GM12891 (cell line): ENCODE data around the gene GNRH2.

Experiments
- PAX5 ChIP-seq: IDR thresholded peaks from 2 replicates; pipeline ENCODE4 v1.6.1; 2011; ENCODE audit warnings: low read length, moderate library complexity, mild to moderate bottlenecking; ENCODE audit not compliant: insufficient read depth, severe bottlenecking
- POLR2A ChIP-seq: IDR thresholded peaks from 2 replicates; pipeline ENCODE4 v1.6.1; 2011; ENCODE audit warnings: low read depth, low read length, control low read depth
- POLR2AphosphoS5 ChIP-seq: IDR thresholded peaks from 2 replicates; pipeline ENCODE4 v1.6.1; 2011; ENCODE audit warnings: low read depth, low read length, control low read depth
- TAF1 ChIP-seq: IDR thresholded peaks from 2 replicates; pipeline ENCODE4 v1.6.1; 2011; ENCODE audit warnings: low read depth, low read length, control low read depth

GRCh38 chr20:3038454-3038853 lies 5.0 kb upstream of the GNRH2 start:
- TF ChIP-seq POLR2A (no peak), TAF1 (no peak), POLR2AphosphoS5 (no peak), PAX5 (no peak)
